Transverse colon (tissue), 3 donors: ENCODE data around the gene TCF25.

Experiments
- EP300 ChIP-seq: sonication (generic); formaldehyde crosslinking; IDR thresholded peaks from one replicate; pipeline ENCODE4 v1.6.1; 2017; ENCODE audit warnings: antibody characterized with exemption, low read depth
- POLR2A ChIP-seq: fragments of 450-650 bp; IDR thresholded peaks from one replicate; pipeline ENCODE4 v1.6.1; 2016; ENCODE audit warnings: antibody characterized with exemption, mild to moderate bottlenecking, moderate library complexity
- TF ChIP-seq, protein P1 (sequence below), 5 experiments: fragments of 200-600 bp in 3 of 5; fragments of 450-650 bp in 2 of 5; sonication (generic) in 3 of 5; IDR thresholded peaks; 1 replicate in 2 of 5; 2 replicates in 3 of 5; pipeline ENCODE4 v1.5.1; 2016 to 2017; ENCODE audit warnings: antibody characterized with exemption in 5 of 5, inconsistent platforms in 3 of 5, mild to moderate bottlenecking in 2 of 5, moderate library complexity in 1 of 5

GRCh38 chr16:89826531-89827382 lies 46.6 kb upstream of the TCF25 start:
- TF ChIP-seq, protein P1, sequence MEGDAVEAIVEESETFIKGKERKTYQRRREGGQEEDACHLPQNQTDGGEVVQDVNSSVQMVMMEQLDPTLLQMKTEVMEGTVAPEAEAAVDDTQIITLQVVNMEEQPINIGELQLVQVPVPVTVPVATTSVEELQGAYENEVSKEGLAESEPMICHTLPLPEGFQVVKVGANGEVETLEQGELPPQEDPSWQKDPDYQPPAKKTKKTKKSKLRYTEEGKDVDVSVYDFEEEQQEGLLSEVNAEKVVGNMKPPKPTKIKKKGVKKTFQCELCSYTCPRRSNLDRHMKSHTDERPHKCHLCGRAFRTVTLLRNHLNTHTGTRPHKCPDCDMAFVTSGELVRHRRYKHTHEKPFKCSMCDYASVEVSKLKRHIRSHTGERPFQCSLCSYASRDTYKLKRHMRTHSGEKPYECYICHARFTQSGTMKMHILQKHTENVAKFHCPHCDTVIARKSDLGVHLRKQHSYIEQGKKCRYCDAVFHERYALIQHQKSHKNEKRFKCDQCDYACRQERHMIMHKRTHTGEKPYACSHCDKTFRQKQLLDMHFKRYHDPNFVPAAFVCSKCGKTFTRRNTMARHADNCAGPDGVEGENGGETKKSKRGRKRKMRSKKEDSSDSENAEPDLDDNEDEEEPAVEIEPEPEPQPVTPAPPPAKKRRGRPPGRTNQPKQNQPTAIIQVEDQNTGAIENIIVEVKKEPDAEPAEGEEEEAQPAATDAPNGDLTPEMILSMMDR (IDR thresholded peaks at IDR 0.05): no peak
- TF ChIP-seq EP300 (no peak), POLR2A (no peak)
